H9 (cell line): ENCODE data around the gene DDX1. TPM values are rescaled to one million over a fixed set of nuclear protein-coding genes. Genes with fewer than 3 reads are reported as not detected.
A peak's percentile ranks its signal among the peaks of the same experiment; 100 is the strongest.

Experiments used
- DNase-seq: peaks from one replicate; pipeline ENCODE4 v3.0.0-alpha.2; 2017
- H2AFZ ChIP-seq: one replicate; pipeline ENCODE4 v1.6.1; 2013; ENCODE audit warnings: mild to moderate bottlenecking, low read length, control low read depth, moderate library complexity
- H2AK5ac ChIP-seq: 2 replicates; pipeline ENCODE4 v1.6.1; 2013; ENCODE audit warnings: low read length, control low read depth, mixed read lengths; ENCODE audit not compliant: insufficient read length
- H2BK120ac ChIP-seq: one replicate; pipeline ENCODE4 v1.6.1; 2013; ENCODE audit warnings: low read depth, mild to moderate bottlenecking, low read length, control low read depth, inconsistent platforms; ENCODE audit not compliant: poor library complexity, severe bottlenecking
- H2BK12ac ChIP-seq: 2 replicates; pipeline ENCODE4 v1.6.1; 2013; ENCODE audit warnings: low read length, control low read depth, mixed read lengths, low read depth; ENCODE audit not compliant: insufficient read length
- H2BK15ac ChIP-seq: 2 replicates; pipeline ENCODE4 v1.6.1; 2013; ENCODE audit warnings: low read depth, low read length, control low read depth
- H2BK20ac ChIP-seq: one replicate; pipeline ENCODE4 v1.6.1; 2013; ENCODE audit warnings: low read depth, mild to moderate bottlenecking, low read length, control low read depth, inconsistent platforms; ENCODE audit not compliant: poor library complexity, severe bottlenecking
- H2BK5ac ChIP-seq: 2 replicates; pipeline ENCODE4 v1.6.1; 2013; ENCODE audit warnings: low read length, control low read depth, mixed read lengths; ENCODE audit not compliant: insufficient read length
- H3K14ac ChIP-seq: 2 replicates; pipeline ENCODE4 v1.6.1; 2013; ENCODE audit warnings: low read length, control low read depth; ENCODE audit not compliant: insufficient read depth
- H3K18ac ChIP-seq: 2 replicates; pipeline ENCODE4 v1.6.1; 2013; ENCODE audit warnings: low read depth, mild to moderate bottlenecking, mixed read lengths, low read length, control low read depth; ENCODE audit not compliant: insufficient read length
- H3K23ac ChIP-seq: 2 replicates; pipeline ENCODE4 v1.6.1; 2013; ENCODE audit warnings: low read length, control low read depth, mixed read lengths, low read depth; ENCODE audit not compliant: insufficient read length
- H3K23me2 ChIP-seq: 2 replicates; pipeline ENCODE4 v1.6.1; 2013; ENCODE audit warnings: low read depth, mild to moderate bottlenecking, mixed read lengths, low read length, control low read depth; ENCODE audit not compliant: insufficient read length, poor library complexity, severe bottlenecking
- H3K27ac ChIP-seq: 2 replicates; pipeline ENCODE4 v1.5.1; 2013; ENCODE audit warnings: low read length, control low read depth, mixed read lengths, low read depth; ENCODE audit not compliant: insufficient read length
- H3K27me3 ChIP-seq: 2 replicates; pipeline ENCODE4 v1.6.1; 2013; ENCODE audit warnings: low read length, control low read depth, inconsistent platforms; ENCODE audit not compliant: insufficient read depth
- H3K4ac ChIP-seq: 2 replicates; pipeline ENCODE4 v1.6.1; 2013; ENCODE audit warnings: low read depth, mild to moderate bottlenecking, control low read depth, inconsistent platforms, low read length, moderate library complexity
- H3K4me1 ChIP-seq: 2 replicates; pipeline ENCODE4 v1.6.1; 2013; ENCODE audit warnings: low read length, control low read depth, inconsistent platforms; ENCODE audit not compliant: insufficient read depth
- H3K4me2 ChIP-seq: 2 replicates; pipeline ENCODE4 v1.6.1; 2013; ENCODE audit warnings: low read length, control low read depth, mixed read lengths; ENCODE audit not compliant: insufficient read length, insufficient read depth
- H3K56ac ChIP-seq: 2 replicates; pipeline ENCODE4 v1.6.1; 2013; ENCODE audit warnings: low read depth, mild to moderate bottlenecking, mixed read lengths, low read length, control low read depth; ENCODE audit not compliant: insufficient read length
- H3K79me1 ChIP-seq: 2 replicates; pipeline ENCODE4 v1.6.1; 2013; ENCODE audit warnings: low read depth, mild to moderate bottlenecking, moderate library complexity, low read length, control low read depth, inconsistent platforms; ENCODE audit not compliant: insufficient read depth, poor library complexity, severe bottlenecking
- H3K79me2 ChIP-seq: 2 replicates; pipeline ENCODE4 v1.6.1; 2013; ENCODE audit warnings: low read length, control low read depth, inconsistent platforms; ENCODE audit not compliant: insufficient read depth
- H3K9ac ChIP-seq: 2 replicates; pipeline ENCODE4 v1.6.1; 2013; ENCODE audit warnings: low read length, control low read depth, mixed read lengths; ENCODE audit not compliant: insufficient read length; ENCODE audit errors: extremely low read depth
- H3K9me3 ChIP-seq: one replicate; pipeline ENCODE4 v1.6.1; 2013; ENCODE audit warnings: low read depth, low read length, inconsistent platforms; ENCODE audit not compliant: control insufficient read depth
- H3T11ph ChIP-seq: one replicate; pipeline ENCODE4 v1.6.1; 2013; ENCODE audit warnings: mild to moderate bottlenecking, low read length, control low read depth, inconsistent platforms
- H4K20me1 ChIP-seq: one replicate; pipeline ENCODE4 v1.6.1; 2013; ENCODE audit not compliant: control insufficient read depth, insufficient read length, insufficient read depth
- H4K5ac ChIP-seq: 2 replicates; pipeline ENCODE4 v1.6.1; 2013; ENCODE audit warnings: low read depth, mild to moderate bottlenecking, mixed read lengths, low read length, control low read depth; ENCODE audit not compliant: insufficient read length
- H4K8ac ChIP-seq: replicated peaks from 2 replicates; pipeline ENCODE4 v1.6.1; 2013; ENCODE audit warnings: low read length, control low read depth, mixed read lengths, low read depth; ENCODE audit not compliant: insufficient read length
- H4K91ac ChIP-seq: 2 replicates; pipeline ENCODE4 v1.6.1; 2013; ENCODE audit warnings: low read depth, mild to moderate bottlenecking, moderate library complexity, mixed read lengths, low read length, control low read depth; ENCODE audit not compliant: insufficient read length
- H3K27ac Mint-ChIP-seq, 3 experiments: 2 replicates in 2 of 3; 3 replicates in 1 of 3; pipeline ENCODE4 v1.8.0; 2020 to 2021; ENCODE audit warnings: mixed read lengths in 3 of 3, mild to moderate bottlenecking in 1 of 3, moderate library complexity in 1 of 3
- H3K27me3 Mint-ChIP-seq: 2 replicates; pipeline ENCODE4 v1.8.0; 2021; ENCODE audit warnings: low read depth, mild to moderate bottlenecking, moderate library complexity, mixed read lengths
- H3K36me3 Mint-ChIP-seq, 3 experiments: 2 replicates in 2 of 3; 3 replicates in 1 of 3; pipeline ENCODE4 v1.8.0; 2020 to 2021; ENCODE audit warnings: low read depth in 3 of 3, mixed read lengths in 3 of 3; ENCODE audit not compliant: insufficient read depth in 1 of 3
- H3K4me1 Mint-ChIP-seq, 2 experiments: 2 replicates each; pipeline ENCODE4 v1.8.0; 2020; ENCODE audit warnings: mixed read lengths in 2 of 2
- H3K4me3 Mint-ChIP-seq, 2 experiments: 2 replicates in 1 of 2; 3 replicates in 1 of 2; pipeline ENCODE4 v1.8.0; 2020 to 2021; ENCODE audit warnings: mild to moderate bottlenecking in 2 of 2, mixed read lengths in 2 of 2, moderate library complexity in 1 of 2
- H3K9me3 Mint-ChIP-seq, 2 experiments: 2 replicates in 1 of 2; 3 replicates in 1 of 2; pipeline ENCODE4 v1.8.0; 2020; ENCODE audit warnings: mild to moderate bottlenecking in 2 of 2, mixed read lengths in 2 of 2, moderate library complexity in 1 of 2
- CTCF ChIP-seq: fragments of 200-600 bp; sonication (generic); conservative IDR thresholded peaks from 3 replicates; pipeline ENCODE4 v1.8.0; 2021; ENCODE audit warnings: antibody characterized with exemption, mild to moderate bottlenecking
- WGBS: extraction: QIAGEN DNeasy Blood & Tissue Kit; methylation state at CpG from one replicate; pipeline ENCODE4 v1.1.7; 2013; ENCODE audit warnings: missing lambda C conversion rate, low lambda C conversion rate, mixed read lengths; ENCODE audit not compliant: insufficient read length; ENCODE audit errors: extremely low coverage; 5-methylcytosine and 5-hydroxymethylcytosine counted together
- total RNA-seq: library from RNA; stranded (reverse); gene quantifications from 2 replicates; pipeline ENCODE4 v1.2.1, GENCODE V29; 2021

The DDX1 gene
- total RNA-seq, 1 experiment from 2014 or later = 120 TPM

GRCh38 chr2:15675456-15676195 lies 84.0 kb downstream of the DDX1 start:
- no CpG with 5 or more reads among the region's 10 CpGs for WGBS
- H3K36me3 Mint-ChIP-seq = peaks cover 5 to 16% (median 5%) of the 10 kb centered on the region in 3 experiments; a peak in 6 of 7 replicates
- no peak overlapping the region for H2AFZ ChIP-seq
- H3K27me3 Mint-ChIP-seq = peaks cover 2% of the 10 kb centered on the region; the same call in 1 of the 2 replicates
- H2BK120ac ChIP-seq = no peak overlapping the region
- peak overlapping the region in 1 of 3 experiments; percentile 33; a peak in 1 of 7 replicates for H3K27ac Mint-ChIP-seq
- H3K9me3 Mint-ChIP-seq = peaks cover 10 to 13% of the 10 kb centered on the region in 2 experiments
- TF ChIP-seq CTCF = no peak
- H2BK12ac ChIP-seq = no peak overlapping the region
- no peaks in the 10 kb centered on the region for H3K23me2 ChIP-seq
- H3K9ac ChIP-seq = no peak overlapping the region
- no peaks in the 10 kb centered on the region for H3K27me3 ChIP-seq
- no peak overlapping the region for H2BK15ac ChIP-seq
- H3K4me3 Mint-ChIP-seq = no peak overlapping the region
- no peaks in the 10 kb centered on the region for H3K79me2 ChIP-seq
- no peak overlapping the region for H4K5ac ChIP-seq
- H4K91ac ChIP-seq = no peak overlapping the region
- no peaks in the 10 kb centered on the region for H3K9me3 ChIP-seq
- H3K79me1 ChIP-seq = no peaks in the 10 kb centered on the region
- H3K14ac ChIP-seq = no peak overlapping the region
- H4K20me1 ChIP-seq = no peaks in the 10 kb centered on the region
- H2BK5ac ChIP-seq = no peak overlapping the region
- no peak overlapping the region for H3K23ac ChIP-seq
- peaks cover 10 to 19% of the 10 kb centered on the region in 2 experiments; a peak in 3 of 4 replicates for H3K4me1 Mint-ChIP-seq
- no peak for DNase-seq
- no peak overlapping the region for H3T11ph ChIP-seq
- no peak overlapping the region for H4K8ac ChIP-seq
- H3K4me1 ChIP-seq = no peaks in the 10 kb centered on the region; the same call in 1 of the 2 replicates
- H2AK5ac ChIP-seq = no peak overlapping the region
- no peak overlapping the region for H3K18ac ChIP-seq
- H3K27ac ChIP-seq = no peak overlapping the region
- no peak overlapping the region for H3K4ac ChIP-seq
- H3K56ac ChIP-seq = no peak overlapping the region
- no peak overlapping the region for H3K4me2 ChIP-seq
- H2BK20ac ChIP-seq = no peak overlapping the region
